ENCODE results near the gene STAB2. TPM values are rescaled to one million over a fixed set of nuclear protein-coding genes. Genes with fewer than 3 reads are reported as not detected.

STAB2 gene
- total RNA-seq, 2 donors from 2014 or later = not detected

- ATAC-seq (replicated peaks in 1 of 2) (no peak), DNase-seq (no peak)
- H3K4me3 Mint-ChIP-seq = no peak overlapping the region
- H3K9me3 Mint-ChIP-seq = no peaks in the 10 kb centered on the region
- peaks cover 3 to 7% of the 10 kb centered on the region in 2 donors for H3K36me3 Mint-ChIP-seq (ENCODE audit: insufficient read depth in 2 of 2)
- H3K4me1 Mint-ChIP-seq (ENCODE audit: low read depth) = no peaks in the 10 kb centered on the region
- no peak overlapping the region for H3K27ac Mint-ChIP-seq
- H3K27me3 Mint-ChIP-seq (ENCODE audit: low read depth) = no peaks in the 10 kb centered on the region
Measured at GRCh38 chr12:103793512-103794045, 206.5 kb downstream of the STAB2 start.

GRCh38 chr12:103794309-103795213 lies 207.5 kb downstream of the STAB2 start:
- Mint-ChIP-seq H3K9me3 (no peaks in the 10 kb centered on the region), H3K4me1 (ENCODE audit: low read depth) (no peaks in the 10 kb centered on the region), H3K36me3 (ENCODE audit: insufficient read depth in 2 of 2) (peaks cover 5 to 7% of the 10 kb centered on the region in 2 donors), H3K4me3 (no peak overlapping the region), H3K27ac (no peak overlapping the region), H3K27me3 (ENCODE audit: low read depth) (no peaks in the 10 kb centered on the region)
- ATAC-seq (replicated peaks in 1 of 2) (no peak), DNase-seq (no peak)

GRCh38 chr12:103798586-103798985 lies 211.5 kb downstream of the STAB2 start:
- H3K36me3 Mint-ChIP-seq (ENCODE audit: insufficient read depth in 2 of 2) = peaks cover 2 to 7% of the 10 kb centered on the region in 2 donors
- no peaks in the 10 kb centered on the region for H3K27me3 Mint-ChIP-seq (ENCODE audit: low read depth)
- H3K4me3 Mint-ChIP-seq = no peak overlapping the region
- no peak overlapping the region for H3K27ac Mint-ChIP-seq
- ATAC-seq (replicated peaks in 1 of 2) (no peak), DNase-seq (no peak)
- H3K4me1 Mint-ChIP-seq (ENCODE audit: low read depth) = no peaks in the 10 kb centered on the region
- no peaks in the 10 kb centered on the region for H3K9me3 Mint-ChIP-seq

GRCh38 chr12:103799504-103799856 lies 212.4 kb downstream of the STAB2 start:
- DNase-seq (no peak), ATAC-seq (replicated peaks in 1 of 2) (no peak)
- Mint-ChIP-seq H3K27ac (no peak overlapping the region), H3K4me1 (ENCODE audit: low read depth) (no peaks in the 10 kb centered on the region), H3K9me3 (no peaks in the 10 kb centered on the region), H3K27me3 (ENCODE audit: low read depth) (no peaks in the 10 kb centered on the region), H3K4me3 (no peak overlapping the region), H3K36me3 (ENCODE audit: insufficient read depth in 2 of 2) (peaks cover 2 to 9% of the 10 kb centered on the region in 2 donors)

GRCh38 chr12:103799857-103800771 lies 213.0 kb downstream of the STAB2 start:
- ATAC-seq (replicated peaks in 1 of 2) (no peak), DNase-seq (no peak)
- Mint-ChIP-seq H3K36me3 (ENCODE audit: insufficient read depth in 2 of 2) (peaks cover 2 to 9% of the 10 kb centered on the region in 2 donors), H3K4me3 (no peak overlapping the region), H3K9me3 (no peaks in the 10 kb centered on the region), H3K27me3 (ENCODE audit: low read depth) (no peaks in the 10 kb centered on the region), H3K27ac (no peak overlapping the region), H3K4me1 (ENCODE audit: low read depth) (no peaks in the 10 kb centered on the region)

GRCh38 chr12:103801709-103802585 lies 214.9 kb downstream of the STAB2 start:
- ATAC-seq (replicated peaks in 1 of 2) (no peak), DNase-seq (no peak)
- no peak overlapping the region for H3K27ac Mint-ChIP-seq
- peaks cover 2 to 8% of the 10 kb centered on the region in 2 donors for H3K36me3 Mint-ChIP-seq (ENCODE audit: insufficient read depth in 2 of 2)
- no peaks in the 10 kb centered on the region for H3K27me3 Mint-ChIP-seq (ENCODE audit: low read depth)
- H3K4me3 Mint-ChIP-seq = no peak overlapping the region
- H3K4me1 Mint-ChIP-seq (ENCODE audit: low read depth) = no peaks in the 10 kb centered on the region
- no peaks in the 10 kb centered on the region for H3K9me3 Mint-ChIP-seq

- Mint-ChIP-seq H3K9me3 (no peaks in the 10 kb centered on the region), H3K27ac (no peak overlapping the region), H3K36me3 (ENCODE audit: insufficient read depth in 2 of 2) (peaks cover 2 to 8% of the 10 kb centered on the region in 2 donors), H3K4me3 (no peak overlapping the region), H3K4me1 (ENCODE audit: low read depth) (no peaks in the 10 kb centered on the region), H3K27me3 (ENCODE audit: low read depth) (no peaks in the 10 kb centered on the region)
- no peak for ATAC-seq (replicated peaks in 1 of 2)
- no peak for DNase-seq
Measured at GRCh38 chr12:103802586-103802886, 215.5 kb downstream of the STAB2 start.

GRCh38 chr12:103803847-103804246 lies 216.8 kb downstream of the STAB2 start:
- Mint-ChIP-seq H3K36me3 (ENCODE audit: insufficient read depth in 2 of 2) (peaks cover 2 to 8% of the 10 kb centered on the region in 2 donors), H3K4me1 (ENCODE audit: low read depth) (no peaks in the 10 kb centered on the region), H3K4me3 (no peak overlapping the region), H3K9me3 (no peaks in the 10 kb centered on the region), H3K27ac (no peak overlapping the region), H3K27me3 (ENCODE audit: low read depth) (no peaks in the 10 kb centered on the region)
- no peak for DNase-seq
- ATAC-seq (replicated peaks in 1 of 2) = no peak

GRCh38 chr12:103805655-103806360 lies 218.7 kb downstream of the STAB2 start:
- Mint-ChIP-seq H3K36me3 (ENCODE audit: insufficient read depth in 2 of 2) (peaks cover 0 to 8% of the 10 kb centered on the region in 2 donors), H3K4me3 (no peak overlapping the region), H3K4me1 (ENCODE audit: low read depth) (no peaks in the 10 kb centered on the region), H3K27ac (no peak overlapping the region), H3K9me3 (no peaks in the 10 kb centered on the region), H3K27me3 (ENCODE audit: low read depth) (no peaks in the 10 kb centered on the region)
- no peak for DNase-seq
- ATAC-seq (replicated peaks in 1 of 2) = no peak

GRCh38 chr12:103806803-103807202 lies 219.7 kb downstream of the STAB2 start:
- DNase-seq (no peak), ATAC-seq (replicated peaks in 1 of 2) (no peak)
- H3K36me3 Mint-ChIP-seq (ENCODE audit: insufficient read depth in 2 of 2) = peaks cover 0 to 8% of the 10 kb centered on the region in 2 donors
- H3K4me1 Mint-ChIP-seq (ENCODE audit: low read depth) = no peaks in the 10 kb centered on the region
- no peak overlapping the region for H3K4me3 Mint-ChIP-seq
- no peaks in the 10 kb centered on the region for H3K9me3 Mint-ChIP-seq
- no peak overlapping the region for H3K27ac Mint-ChIP-seq
- no peaks in the 10 kb centered on the region for H3K27me3 Mint-ChIP-seq (ENCODE audit: low read depth)

- Mint-ChIP-seq H3K36me3 (ENCODE audit: insufficient read depth in 2 of 2) (peaks cover 0 to 8% of the 10 kb centered on the region in 2 donors), H3K9me3 (no peaks in the 10 kb centered on the region), H3K4me3 (no peak overlapping the region), H3K27me3 (ENCODE audit: low read depth) (no peaks in the 10 kb centered on the region), H3K27ac (no peak overlapping the region), H3K4me1 (ENCODE audit: low read depth) (no peaks in the 10 kb centered on the region)
- ATAC-seq (replicated peaks in 1 of 2) (no peak), DNase-seq (no peak)
Measured at GRCh38 chr12:103807561-103808238, 220.6 kb downstream of the STAB2 start.
